SK-N-SH (cell line): ENCODE results near the gene NCDN. TPM values are rescaled to one million over a fixed set of nuclear protein-coding genes. Genes with fewer than 3 reads are reported as not detected.

Source experiments
- CTCF ChIA-PET: fragments of 300-600, 350-600 bp; formaldehyde crosslinking; extraction: SDS; loops from one replicate; lab custom pipeline; 2021; lab: Yijun Ruan, JAX
- POLR2A ChIA-PET: fragments of 350-600 bp; sonication (Branson Sonifier 250); formaldehyde crosslinking; extraction: SDS; loops from one replicate; lab custom pipeline; 2020; ENCODE audit warnings: antibody characterized with exemption, inconsistent platforms; lab: Yijun Ruan, JAX
- DNase-seq: peaks from one replicate; pipeline ENCODE4 v3.0.0; 2012
- H2AFZ ChIP-seq: fragments of 200-600 bp; sonication (generic); 2 replicates; pipeline ENCODE4 v1.8.1; 2016; ENCODE audit warnings: antibody characterized with exemption, mild to moderate bottlenecking, low read depth
- H3F3A ChIP-seq: fragments of 200-600 bp; sonication (generic); replicated peaks from 2 replicates; pipeline ENCODE3; 2016; ENCODE audit warnings: antibody characterized with exemption, mild to moderate bottlenecking; ENCODE audit not compliant: insufficient read depth
- H3K27ac ChIP-seq, 2 experiments: fragments of 200-500 bp in 1 of 2; fragments of 200-600 bp in 1 of 2; sonication (Bioruptor generic) in 1 of 2; sonication (generic), shearing (Covaris generic) in 1 of 2; 2 replicates each; pipeline versions ENCODE4 v1.5.1 to v1.6.1; 2014 to 2016; ENCODE audit warnings: low read depth in 2 of 2, inconsistent platforms in 1 of 2, low read length in 1 of 2, mild to moderate bottlenecking in 1 of 2, mixed read lengths in 1 of 2
- H3K27me3 ChIP-seq: fragments of 200-600 bp; sonication (generic), shearing (Covaris generic); 2 replicates; pipeline ENCODE4 v1.6.1; 2016; ENCODE audit warnings: mixed run types; ENCODE audit not compliant: insufficient read depth
- H3K36me3 ChIP-seq, 2 experiments: fragments of 200-500 bp in 1 of 2; fragments of 200-600 bp in 1 of 2; sonication (Bioruptor generic) in 1 of 2; sonication (generic) in 1 of 2; replicated peaks in 1 of 2; 2 replicates each; pipeline versions ENCODE3 to v1.5.1; 2014 to 2016; ENCODE audit warnings: low read length in 1 of 2, mild to moderate bottlenecking in 1 of 2; ENCODE audit not compliant: insufficient read depth in 2 of 2, control insufficient read depth in 1 of 2
- H3K4me1 ChIP-seq, 2 experiments: fragments of 200-500 bp in 1 of 2; fragments of 200-600 bp in 1 of 2; sonication (Bioruptor generic) in 1 of 2; sonication (generic), shearing (Covaris generic) in 1 of 2; 2 replicates each; pipeline versions ENCODE4 v1.5.1 to v1.6.1; 2014 to 2016; ENCODE audit warnings: low read depth in 1 of 2, low read length in 1 of 2, mixed run types in 1 of 2; ENCODE audit not compliant: insufficient read depth in 2 of 2, control insufficient read depth in 1 of 2
- H3K4me2 ChIP-seq: fragments of 200-600 bp; sonication (generic), shearing (Covaris generic); 2 replicates; pipeline ENCODE4 v1.6.1; 2017; ENCODE audit warnings: mixed run types
- H3K4me3 ChIP-seq, 2 experiments: fragments of 200-500 bp in 1 of 2; fragments of 200-600 bp in 1 of 2; sonication (Bioruptor generic) in 1 of 2; sonication (generic), shearing (Covaris generic) in 1 of 2; 2 replicates each; pipeline versions ENCODE4 v1.5.1 to v1.8.1; 2014 to 2016; ENCODE audit warnings: low read depth in 2 of 2, inconsistent platforms in 1 of 2, low read length in 1 of 2, mild to moderate bottlenecking in 1 of 2, mixed read lengths in 1 of 2, moderate library complexity in 1 of 2
- H3K79me2 ChIP-seq: fragments of 200-600 bp; sonication (generic); 2 replicates; pipeline ENCODE4 v1.8.1; 2017; ENCODE audit warnings: mild to moderate bottlenecking; ENCODE audit not compliant: insufficient read depth
- H3K9ac ChIP-seq: fragments of 200-600 bp; sonication (generic); 2 replicates; pipeline ENCODE4 v1.6.1; 2017; ENCODE audit warnings: mixed run types
- H3K9me2 ChIP-seq: fragments of 200-600 bp; sonication (generic); 2 replicates; pipeline ENCODE4 v1.6.1; 2017; ENCODE audit warnings: mixed run types
- H3K9me3 ChIP-seq: fragments of 200-600 bp; sonication (generic); 2 replicates; pipeline ENCODE4 v1.6.1; 2017; ENCODE audit warnings: mixed run types, mild to moderate bottlenecking, moderate library complexity
- H4K20me1 ChIP-seq: fragments of 200-600 bp; sonication (generic); 2 replicates; pipeline ENCODE4 v1.6.1; 2017; ENCODE audit warnings: mild to moderate bottlenecking, mixed run types; ENCODE audit not compliant: insufficient read depth
- CTCF ChIP-seq: fragments of 200-600 bp; sonication (generic); IDR thresholded peaks from 2 replicates; pipeline ENCODE4 v1.6.1; 2017; ENCODE audit warnings: antibody characterized with exemption, mild to moderate bottlenecking, moderate library complexity
- ELF1 ChIP-seq: IDR thresholded peaks from 2 replicates; pipeline ENCODE4 v1.4.0; 2012
- EZH2phosphoT487 ChIP-seq: fragments of 200-600 bp; sonication (generic); IDR thresholded peaks from 2 replicates; pipeline ENCODE4 v1.6.1; 2017; ENCODE audit warnings: low read depth, mixed run types, mild to moderate bottlenecking, antibody characterized with exemption, moderate library complexity, borderline replicate concordance
- FOSL2 ChIP-seq: IDR thresholded peaks from 2 replicates; pipeline ENCODE4 v1.4.0; 2012; ENCODE audit warnings: low read depth, mild to moderate bottlenecking, moderate library complexity, borderline replicate concordance
- FOXJ3 ChIP-seq: sonication (generic); formaldehyde crosslinking; IDR thresholded peaks from 2 replicates; pipeline ENCODE4 v1.5.1; 2020; ENCODE audit warnings: mild to moderate bottlenecking, missing genetic modification reagents
- FOXM1 ChIP-seq: IDR thresholded peaks from 2 replicates; pipeline ENCODE4 v1.4.0; 2012; ENCODE audit warnings: low read depth, mild to moderate bottlenecking
- GABPA ChIP-seq: IDR thresholded peaks from 2 replicates; pipeline ENCODE4 v1.4.0; 2012; ENCODE audit warnings: low read depth, mild to moderate bottlenecking
- IRF3 ChIP-seq: fragments of 150-350 bp; IDR thresholded peaks from 2 replicates; pipeline ENCODE4 v1.6.1; 2016; ENCODE audit warnings: mild to moderate bottlenecking, low read depth, low read length
- JUND ChIP-seq: IDR thresholded peaks from 2 replicates; pipeline ENCODE4 v1.4.0; 2012
- MAX ChIP-seq: IDR thresholded peaks from 2 replicates; pipeline ENCODE4 v1.4.0; 2012; ENCODE audit warnings: low read depth
- MEF2A ChIP-seq: IDR thresholded peaks from 2 replicates; pipeline ENCODE4 v1.4.0; 2012; ENCODE audit warnings: low read depth, borderline replicate concordance
- MXI1 ChIP-seq: IDR thresholded peaks from 2 replicates; pipeline ENCODE4 v1.6.1; 2012; ENCODE audit warnings: mild to moderate bottlenecking, low read depth, low read length, improper control_type of control experiment
- NRF1 ChIP-seq: IDR thresholded peaks from 2 replicates; pipeline ENCODE4 v1.6.1; 2012; ENCODE audit warnings: low read depth, mild to moderate bottlenecking, low read length
- PBX3 ChIP-seq: IDR thresholded peaks from 2 replicates; pipeline ENCODE4; 2012
- RAD21 ChIP-seq: IDR thresholded peaks from 2 replicates; pipeline ENCODE4 v1.6.1; 2012; ENCODE audit warnings: mild to moderate bottlenecking, low read length
- RCOR1 ChIP-seq: fragments of 150-350 bp; IDR thresholded peaks from 2 replicates; pipeline ENCODE4 v1.6.1; 2017; ENCODE audit warnings: antibody characterized with exemption, low read length
- RXRA ChIP-seq: IDR thresholded peaks from 2 replicates; pipeline ENCODE4 v1.4.0; 2012; ENCODE audit warnings: low read depth, mild to moderate bottlenecking, borderline replicate concordance
- SIN3A ChIP-seq: IDR thresholded peaks from 2 replicates; pipeline ENCODE4 v1.6.1; 2012; ENCODE audit warnings: low read depth, mild to moderate bottlenecking, low read length, moderate library complexity, borderline replicate concordance
- TAF1 ChIP-seq: IDR thresholded peaks from 2 replicates; pipeline ENCODE4 v1.6.1; 2012; ENCODE audit warnings: low read depth, mild to moderate bottlenecking, low read length, moderate library complexity, borderline replicate concordance
- TEAD4 ChIP-seq: IDR thresholded peaks from 2 replicates; pipeline ENCODE4 v1.4.0; 2012; ENCODE audit warnings: mild to moderate bottlenecking, borderline replicate concordance; ENCODE audit not compliant: insufficient read depth
- USF2 ChIP-seq: fragments of 150-350 bp; IDR thresholded peaks from 2 replicates; pipeline ENCODE4 v1.6.1; 2017; ENCODE audit warnings: antibody characterized with exemption, low read length, low read depth, borderline replicate concordance
- YY1 ChIP-seq: IDR thresholded peaks from 2 replicates; pipeline ENCODE4 v1.4.0; 2012; ENCODE audit warnings: low read depth, mild to moderate bottlenecking
- WGBS: methylation state at CpG from one replicate; pipeline ENCODE4 v1.1.6; 2017; ENCODE audit warnings: low lambda C conversion rate; 5-methylcytosine and 5-hydroxymethylcytosine counted together
- polyA plus RNA-seq, 3 experiments: library from polyadenylated mRNA; depleted of rRNA; stranded (reverse); fragments of >200 nt; gene quantifications; 2 replicates each; pipeline ENCODE4 v1.2.3, GENCODE V29; 2012

The NCDN gene
- polyA plus RNA-seq, 1 of the 3 experiments (the other 2 are of a cell fraction): 38.3 TPM

- H3K4me2 ChIP-seq: no peak overlapping the region
- WGBS: 93% methylated on average over 5 of the region's 5 CpGs
- H3K9ac ChIP-seq: no peak overlapping the region
- H4K20me1 ChIP-seq: no peaks in the 10 kb centered on the region
- no peak overlapping the region for H3K27ac ChIP-seq
- H3K4me3 ChIP-seq: no peak overlapping the region
- TF ChIP-seq TAF1 (no peak), USF2 (no peak), FOXM1 (no peak)
- H3K79me2 ChIP-seq: no peaks in the 10 kb centered on the region
- peaks cover 0 to 5% of the 10 kb centered on the region in 2 experiments; a peak in 1 of 4 replicates for H3K4me1 ChIP-seq
- H3F3A ChIP-seq: no peaks in the 10 kb centered on the region
- no peaks in the 10 kb centered on the region for H3K9me3 ChIP-seq
- ChIA-PET CTCF (interaction anchor here (0.8 to 11.7 kb wide), 2 partner anchors 53 to 151 kb away, joined by 3 to 347 read pairs; no protein-coding TSS in a partner anchor), POLR2A (no interaction called here)
- H3K9me2 ChIP-seq: no peaks in the 10 kb centered on the region
- DNase-seq: no peak
- no peaks in the 10 kb centered on the region for H3K27me3 ChIP-seq
- no peak overlapping the region for H2AFZ ChIP-seq
- H3K36me3 ChIP-seq: no peaks in the 10 kb centered on the region
Observed at GRCh38 chr1:35575416-35575958, 17.9 kb downstream of the NCDN start.

GRCh38 chr1:35576061-35576765, 18.6 kb downstream of the NCDN start:
- no peak for DNase-seq
- POLR2A ChIA-PET: no interaction called here
- Histone ChIP-seq H2AFZ (no peak overlapping the region), H3F3A (no peaks in the 10 kb centered on the region), H3K9me2 (no peaks in the 10 kb centered on the region), H3K27ac (no peak overlapping the region), H3K9me3 (no peaks in the 10 kb centered on the region), H3K79me2 (no peaks in the 10 kb centered on the region), H3K4me2 (no peak overlapping the region), H3K9ac (no peak overlapping the region), H3K4me3 (no peak overlapping the region), H3K27me3 (no peaks in the 10 kb centered on the region), H4K20me1 (no peaks in the 10 kb centered on the region), H3K4me1 (peaks cover 0 to 5% of the 10 kb centered on the region in 2 experiments; a peak in 1 of 4 replicates), H3K36me3 (no peaks in the 10 kb centered on the region)
- TF ChIP-seq MEF2A: no peak
- no peak for TF ChIP-seq RAD21
- no peak for TF ChIP-seq TEAD4
- no peak for TF ChIP-seq GABPA
- TF ChIP-seq SIN3A: no peak
- no peak for TF ChIP-seq USF2
- no peak for TF ChIP-seq MAX
- no peak for TF ChIP-seq MXI1
- no peak for TF ChIP-seq FOXJ3
- no peak for TF ChIP-seq JUND
- no peak for TF ChIP-seq YY1
- TF ChIP-seq CTCF: no peak
- no peak for TF ChIP-seq IRF3
- TF ChIP-seq PBX3: no peak
- TF ChIP-seq RCOR1: no peak
- no peak for TF ChIP-seq EZH2phosphoT487
- TF ChIP-seq RXRA: no peak
- no peak for TF ChIP-seq NRF1
- TF ChIP-seq ELF1: no peak
- no peak for TF ChIP-seq FOSL2
- WGBS: 86% methylated on average over 10 of the region's 10 CpGs
- CTCF ChIA-PET: no interaction called here
